Right lobe of liver (tissue), 6 donors: Measurements from ENCODE around the gene CD164. TPM values are rescaled to one million over a fixed set of nuclear protein-coding genes. Genes with fewer than 3 reads are reported as not detected.

ENCODE experiments used
- ATAC-seq, 4 donors: fragments of 200-7000 bp; cut with Tn5 transposase; one replicate each; pipeline ENCODE4 v1.9.1; 2020; ENCODE audit warnings: mild to moderate bottlenecking in 4 of 4, moderate library complexity in 4 of 4
- DNase-seq, 3 donors: peaks; one replicate each; pipeline ENCODE4 v3.0.0-alpha.2; 2020
- H3K27ac ChIP-seq, 3 donors: fragments of 200-600 bp; one replicate each; pipeline ENCODE4 v1.8.0; 2022
- H3K27me3 ChIP-seq, 2 donors: fragments of 200-600 bp; one replicate each; pipeline ENCODE4 v1.8.0; 2022
- H3K36me3 ChIP-seq, 4 donors: fragments of 200-600 bp; sonication (generic) in 1 of 4; one replicate each; pipeline versions ENCODE4 v1.5.1 to v1.8.0; 2017 to 2022; ENCODE audit warnings: control low read depth in 1 of 4
- H3K4me1 ChIP-seq, 4 donors: fragments of 200-600 bp; sonication (generic) in 1 of 4; one replicate each; pipeline versions ENCODE4 v1.5.1 to v1.8.0; 2017 to 2022; ENCODE audit warnings: control low read depth in 1 of 4
- H3K4me3 ChIP-seq, 3 donors: fragments of 200-600 bp; one replicate each; pipeline ENCODE4 v1.8.0; 2022
- H3K9me3 ChIP-seq, 4 donors: fragments of 200-600 bp; sonication (generic) in 1 of 4; one replicate each; pipeline versions ENCODE4 v1.5.1 to v1.8.0; 2017 to 2022; ENCODE audit warnings: control low read depth in 1 of 4
- CTCF ChIP-seq, 4 donors: fragments of 200-600 bp in 3 of 4; fragments of 450-650 bp in 1 of 4; IDR thresholded peaks; one replicate each; pipeline versions ENCODE4 v1.5.1 to v1.8.0; 2016 to 2022; ENCODE audit warnings: antibody characterized with exemption in 4 of 4, mild to moderate bottlenecking in 2 of 4
- POLR2A ChIP-seq: fragments of 450-650 bp; IDR thresholded peaks from one replicate; pipeline ENCODE4 v1.6.1; 2017; ENCODE audit warnings: antibody characterized with exemption, mild to moderate bottlenecking
- WGBS: methylation state at CpG from one replicate; pipeline ENCODE4 v1.1.6; 2018; ENCODE audit warnings: low coverage, low lambda C conversion rate; ENCODE audit not compliant: insufficient coverage; ENCODE audit errors: missing lambda C conversion rate; 5-methylcytosine and 5-hydroxymethylcytosine counted together
- intact Hi-C, 2 donors: fragments of 100-400 bp; cut with DNase I; formaldehyde crosslinking; loops; one replicate each; pipeline versions ENCODE4 v1.11.2 to v1.14.1; 2022
- total RNA-seq, 6 experiments: library from RNA; depleted of rRNA in 2 of 6; stranded (reverse); fragments of >200 nt in 2 of 6; fragmentation: NEBNext Ultra II Directional in 3 of 6; extraction: Animal tissue kit (Norgen Biotek cat#: 25700) in 3 of 6; gene quantifications; one replicate each; pipeline versions ENCODE4 v1.1.0 to v1.2.4, GENCODE V29; 2016 to 2023
- donor health status: DM: no; HTN: yes; CAD: no.
- donor health status: DM: no; HTN: no; CAD: no.
- donor health status: DM: no; HTN: no; CAD: no.
- donor health status: DM: no; HTN: yes; CAD: no.
- donor health status: DM: no; HTN: yes; CAD: no.

Gene CD164
- total RNA-seq, 6 experiments from 2014 or later, result 113 to 173 (median 150) TPM

GRCh38 chr6:109397020-109397419, 14.8 kb upstream of the CD164 start:
- no peaks in the 10 kb centered on the region for H3K36me3 ChIP-seq
- no peaks in the 10 kb centered on the region for H3K9me3 ChIP-seq
- ATAC-seq (peak; percentile 69 to 84 (median 78)), DNase-seq (no peak)
- no peaks in the 10 kb centered on the region for H3K4me1 ChIP-seq
- H3K4me3 ChIP-seq, result no peak overlapping the region
- peak; percentile 40 to 49 (median 41) for TF ChIP-seq CTCF (IDR thresholded peaks at IDR 0.05)
- no peak for TF ChIP-seq POLR2A
- H3K27ac ChIP-seq, result no peak overlapping the region
- intact Hi-C loops, result loop anchor here in 1 of 2 donors (5.0 kb wide), 1 partner anchor 210 kb away; no protein-coding TSS in a partner anchor
- H3K27me3 ChIP-seq, result no peaks in the 10 kb centered on the region
- 22% methylated on average over 3 of the region's 4 CpGs for WGBS

- Histone ChIP-seq H3K9me3 (no peaks in the 10 kb centered on the region), H3K27me3 (no peaks in the 10 kb centered on the region), H3K4me1 (no peaks in the 10 kb centered on the region), H3K36me3 (no peaks in the 10 kb centered on the region), H3K4me3 (no peak overlapping the region), H3K27ac (no peak overlapping the region)
- DNase-seq (no peak), ATAC-seq (no peak)
- TF ChIP-seq CTCF (IDR thresholded peaks at IDR 0.05) (no peak), POLR2A (no peak)
- intact Hi-C loops, result loop anchor here in 1 of 2 donors (5.0 kb wide), 1 partner anchor 209 kb away; no protein-coding TSS in a partner anchor
- 81% methylated on average over 7 of the region's 12 CpGs for WGBS
These were observed 13.9 kb upstream of the CD164 start for GRCh38 chr6:109396046-109396718.

GRCh38 chr6:109393886-109394281, 11.6 kb upstream of the CD164 start:
- intact Hi-C loops, result no loop called here
- H3K4me1 ChIP-seq, result no peaks in the 10 kb centered on the region
- no peak for TF ChIP-seq POLR2A
- no peak for TF ChIP-seq CTCF (IDR thresholded peaks at IDR 0.05)
- DNase-seq (no peak), ATAC-seq (peak in 1 of 4 donors; percentile 23)
- WGBS, result 62% methylated on average over 2 of the region's 2 CpGs
- H3K4me3 ChIP-seq, result no peak overlapping the region
- no peaks in the 10 kb centered on the region for H3K9me3 ChIP-seq
- no peaks in the 10 kb centered on the region for H3K36me3 ChIP-seq
- H3K27ac ChIP-seq, result no peak overlapping the region
- H3K27me3 ChIP-seq, result no peaks in the 10 kb centered on the region

GRCh38 chr6:109393157-109393885, 11.1 kb upstream of the CD164 start:
- Histone ChIP-seq H3K27ac (no peak overlapping the region), H3K27me3 (no peaks in the 10 kb centered on the region), H3K36me3 (no peaks in the 10 kb centered on the region), H3K4me3 (no peak overlapping the region), H3K9me3 (no peaks in the 10 kb centered on the region), H3K4me1 (no peaks in the 10 kb centered on the region)
- no peak for TF ChIP-seq POLR2A
- no peak for TF ChIP-seq CTCF (IDR thresholded peaks at IDR 0.05)
- 73% methylated on average over 5 of the region's 5 CpGs for WGBS
- no peak for DNase-seq
- peak in 1 of 4 donors; percentile 20 for ATAC-seq
- intact Hi-C loops, result no loop called here
